OCI-LY1 (cell line): ENCODE results near the gene ULK3.

Experiments used
- H2AFZ ChIP-seq: fragments of 200-600 bp; sonication (generic), shearing (Covaris generic); 2 replicates; pipeline ENCODE4 v1.6.0; 2014; ENCODE audit warnings: antibody characterized with exemption, mild to moderate bottlenecking, low read length
- H3F3A ChIP-seq: fragments of 200-600 bp; sonication (generic), shearing (Covaris generic); 2 replicates; pipeline ENCODE4 v1.6.0; 2014; ENCODE audit warnings: mild to moderate bottlenecking, antibody characterized with exemption, low read length, moderate library complexity; ENCODE audit not compliant: insufficient read depth
- H3K27ac ChIP-seq: fragments of 200-600 bp; sonication (generic); 2 replicates; pipeline ENCODE4 v1.5.1; 2014; ENCODE audit warnings: low read length, mixed run types, mild to moderate bottlenecking, low read depth; ENCODE audit not compliant: poor library complexity, severe bottlenecking
- H3K27me3 ChIP-seq: fragments of 200-600 bp; sonication (generic); 2 replicates; pipeline ENCODE4 v1.6.0; 2014; ENCODE audit warnings: antibody characterized with exemption, mild to moderate bottlenecking, low read length, moderate library complexity; ENCODE audit not compliant: insufficient read depth
- H3K36me3 ChIP-seq: fragments of 200-600 bp; sonication (generic); 2 replicates; pipeline ENCODE4 v1.6.1; 2014; ENCODE audit warnings: mild to moderate bottlenecking, antibody characterized with exemption, low read length, moderate library complexity, mixed read lengths; ENCODE audit not compliant: insufficient read depth
- H3K4me1 ChIP-seq: fragments of 200-600 bp; sonication (generic); 2 replicates; pipeline ENCODE4 v1.5.1; 2014; ENCODE audit warnings: mild to moderate bottlenecking, low read length, moderate library complexity; ENCODE audit not compliant: insufficient read depth, severe bottlenecking
- H3K4me2 ChIP-seq: fragments of 200-600 bp; sonication (generic), shearing (Covaris generic); 2 replicates; pipeline ENCODE4 v1.6.1; 2014; ENCODE audit warnings: low read length
- H3K4me3 ChIP-seq: fragments of 200-600 bp; sonication (generic); 2 replicates; pipeline ENCODE4 v1.5.1; 2014; ENCODE audit warnings: low read length, low read depth, mild to moderate bottlenecking, mixed read lengths; ENCODE audit not compliant: poor library complexity, severe bottlenecking
- H3K79me2 ChIP-seq: fragments of 200-600 bp; shearing (Covaris generic); 2 replicates; pipeline ENCODE4 v1.6.1; 2016; ENCODE audit warnings: mixed run types, low read length, mixed read lengths; ENCODE audit not compliant: insufficient read depth
- H3K9ac ChIP-seq: fragments of 200-600 bp; sonication (generic), shearing (Covaris generic); 2 replicates; pipeline ENCODE4 v1.6.1; 2014; ENCODE audit warnings: mild to moderate bottlenecking, low read length, mixed read lengths
- H3K9me2 ChIP-seq: fragments of 200-600 bp; sonication (generic), shearing (Covaris generic); 2 replicates; pipeline ENCODE4 v1.6.1; 2014; ENCODE audit warnings: low read depth, mild to moderate bottlenecking, low read length, mixed read lengths
- H3K9me3 ChIP-seq: fragments of 200-600 bp; shearing (Covaris generic); 2 replicates; pipeline ENCODE4 v1.6.1; 2014; ENCODE audit warnings: low read length, mixed read lengths
- H4K20me1 ChIP-seq: fragments of 200-600 bp; sonication (generic), shearing (Covaris generic); 2 replicates; pipeline ENCODE4 v1.6.0; 2016; ENCODE audit warnings: mild to moderate bottlenecking, low read length; ENCODE audit not compliant: insufficient read depth
- CTCF ChIP-seq: fragments of 200-600 bp; sonication (generic), shearing (Covaris generic); IDR thresholded peaks from 2 replicates; pipeline ENCODE4 v1.5.1; 2017; ENCODE audit warnings: mild to moderate bottlenecking, antibody characterized with exemption, low read length, moderate library complexity, mixed read lengths
- EZH2 ChIP-seq: fragments of 200-600 bp; sonication (generic), shearing (Covaris generic); IDR thresholded peaks from 2 replicates; pipeline ENCODE4 v1.8.0; 2017; ENCODE audit warnings: borderline replicate concordance, mixed run types, mild to moderate bottlenecking, antibody characterized with exemption, low read length, moderate library complexity, mixed read lengths

The ULK3 gene

GRCh38 chr15:74890665-74890960 is 47.7 kb upstream of the ULK3 start:
- peak overlapping the region; percentile 22 for H3K27ac ChIP-seq

GRCh38 chr15:74889883-74890664 is 47.1 kb upstream of the ULK3 start, which contains the start of gene MPI:
TSS of gene MPI (plus strand) at chr15:74890042. CDS start at chr15:74890074, 32 bp downstream.
- peaks cover 26% of the 10 kb centered on the region for H3K36me3 ChIP-seq
- peak within 1 kb of the TSS; percentile 81 for H3K9ac ChIP-seq
- H3K4me2 ChIP-seq, result peak within 1 kb of the TSS; percentile 93
- peak within 1 kb of the TSS; percentile 76 for H3K4me3 ChIP-seq
- peak within 1 kb of the TSS; percentile 22 for H3K27ac ChIP-seq
- H3K79me2 ChIP-seq, result no peaks in the 10 kb centered on the region
- H3K9me3 ChIP-seq, result no peaks in the 10 kb centered on the region
- H2AFZ ChIP-seq, result peak within 1 kb of the TSS; percentile 54; the same call in 1 of the 2 replicates
- H3K4me1 ChIP-seq, result peaks cover 18% of the 10 kb centered on the region
- H3K9me2 ChIP-seq, result no peaks in the 10 kb centered on the region
- no peaks in the 10 kb centered on the region for H4K20me1 ChIP-seq
- H3F3A ChIP-seq, result no peaks in the 10 kb centered on the region
- TF ChIP-seq EZH2 (no peak), CTCF (no peak)
- H3K27me3 ChIP-seq, result no peaks in the 10 kb centered on the region

More at GRCh38 chr15:74890665-74890960, 47.7 kb upstream of the ULK3 start:
- Histone ChIP-seq H4K20me1 (no peaks in the 10 kb centered on the region), H3K79me2 (no peaks in the 10 kb centered on the region), H3K27me3 (no peaks in the 10 kb centered on the region), H3K36me3 (peaks cover 30% of the 10 kb centered on the region), H3K4me3 (peak overlapping the region; percentile 76), H3K9ac (peak overlapping the region; percentile 81), H2AFZ (no peak overlapping the region), H3K9me2 (no peaks in the 10 kb centered on the region), H3K9me3 (no peaks in the 10 kb centered on the region), H3K4me2 (peak overlapping the region; percentile 93), H3K4me1 (peaks cover 18% of the 10 kb centered on the region), H3F3A (no peaks in the 10 kb centered on the region)
- TF ChIP-seq CTCF (no peak), EZH2 (no peak)

- H3K9me3 ChIP-seq, result no peaks in the 10 kb centered on the region
- H3K36me3 ChIP-seq, result peaks cover 26% of the 10 kb centered on the region
- TF ChIP-seq CTCF (no peak), EZH2 (no peak)
- H3K9me2 ChIP-seq, result no peaks in the 10 kb centered on the region
- H3K27ac ChIP-seq, result no peak overlapping the region
- peak overlapping the region; percentile 93 for H3K4me2 ChIP-seq
- H2AFZ ChIP-seq, result peak overlapping the region; percentile 54; the same call in 1 of the 2 replicates
- H4K20me1 ChIP-seq, result no peaks in the 10 kb centered on the region
- peak overlapping the region; percentile 76 for H3K4me3 ChIP-seq
- H3K9ac ChIP-seq, result peak overlapping the region; percentile 81; the same call in 1 of the 2 replicates
- peaks cover 18% of the 10 kb centered on the region for H3K4me1 ChIP-seq
- no peaks in the 10 kb centered on the region for H3K79me2 ChIP-seq
- H3F3A ChIP-seq, result no peaks in the 10 kb centered on the region
- no peaks in the 10 kb centered on the region for H3K27me3 ChIP-seq
Measured at GRCh38 chr15:74889390-74889882, 46.5 kb upstream of the ULK3 start.
